HG03135 (cell line): ENCODE data around the gene EYS.
A peak's percentile ranks its signal among the peaks of the same experiment; 100 is the strongest.
"Not testable (repeated sequence)": the region's sequence is repeated elsewhere in the genome, so short reads cannot be mapped to it uniquely, and the experiment has no call there.

Source experiments
- ATAC-seq: cut with Tn5 transposase; IDR thresholded peaks from one replicate; pipeline ENCODE4 v1.9.1; 2021; ENCODE audit warnings: mild to moderate bottlenecking, moderate library complexity; ENCODE audit not compliant: unreplicated experiment

The EYS gene

GRCh38 chr6:65637289-65638046, 69.6 kb downstream of the EYS start:
- ATAC-seq = no peak

- no peak for ATAC-seq
Measured at GRCh38 chr6:65633501-65633900, 73.5 kb downstream of the EYS start.

DNA sequence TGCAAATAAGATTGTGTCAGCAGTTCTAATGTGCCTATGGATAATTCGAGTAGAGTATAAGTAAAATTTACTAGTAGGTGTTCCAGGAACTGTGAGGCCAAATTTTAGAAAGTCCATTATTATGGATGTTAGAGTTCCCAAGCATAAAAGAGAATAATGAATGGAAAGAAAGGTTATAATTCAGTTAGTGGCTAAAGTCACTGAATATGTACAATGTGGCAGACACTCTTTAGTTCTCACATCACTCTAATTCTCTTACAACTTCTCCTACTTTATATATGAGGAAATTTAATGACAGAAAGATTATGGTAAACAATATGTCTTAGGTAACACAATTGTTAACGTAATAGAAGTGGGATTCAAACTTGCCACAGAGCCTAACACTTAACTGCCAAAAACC, 75.3 kb downstream of the EYS start:
- no peak for ATAC-seq

DNA sequence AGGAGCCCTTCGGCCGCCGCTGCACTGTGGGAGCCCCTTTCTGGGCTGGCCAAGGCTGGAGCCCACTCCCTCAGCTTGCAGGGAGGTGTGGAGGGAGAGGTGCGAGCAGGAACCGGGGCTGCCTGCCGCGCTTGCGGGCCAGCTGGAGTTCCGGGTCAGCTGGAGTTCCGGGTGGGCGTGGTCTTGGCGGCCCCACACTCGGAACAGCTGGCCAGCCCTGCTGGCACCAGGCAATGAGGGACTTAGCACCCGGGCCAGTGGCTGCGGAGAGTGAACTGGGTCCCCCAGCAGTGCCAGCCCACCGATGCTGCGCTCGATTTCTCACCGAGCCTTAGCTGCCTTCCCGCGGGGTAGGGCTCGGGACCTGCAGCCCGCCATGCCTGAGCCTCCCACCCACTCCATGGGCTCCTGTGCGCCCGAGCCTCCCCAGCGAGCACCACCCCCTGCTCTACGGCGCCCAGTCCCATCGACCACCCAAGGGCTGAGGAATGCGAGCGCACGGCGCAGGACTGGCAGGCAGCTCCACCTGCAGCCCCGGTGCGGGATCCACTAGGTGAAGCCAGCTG, 79.5 kb downstream of the EYS start:
- ATAC-seq = not testable (repeated sequence)

GRCh38 chr6:65627015-65627414, 80.0 kb downstream of the EYS start:
- no peak for ATAC-seq

DNA sequence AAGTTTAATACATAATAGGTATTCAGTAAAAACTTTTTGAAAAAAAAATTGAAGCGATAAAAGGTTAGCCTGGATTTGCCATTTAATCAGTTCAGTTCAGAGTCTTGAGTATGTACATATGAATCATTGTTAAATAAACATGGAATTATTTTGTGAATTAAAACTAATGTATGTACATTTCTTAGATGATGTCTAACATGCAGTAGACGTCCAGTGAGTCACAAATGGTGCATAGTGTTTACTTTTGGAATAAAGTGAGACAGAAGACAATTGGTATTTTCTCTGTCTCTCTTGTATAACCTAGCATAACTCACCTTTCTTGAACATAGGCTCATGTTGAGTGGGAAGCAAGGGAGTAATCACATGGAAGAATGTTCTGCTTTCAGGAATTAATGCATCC, 83.5 kb downstream of the EYS start:
- ATAC-seq = no peak

DNA sequence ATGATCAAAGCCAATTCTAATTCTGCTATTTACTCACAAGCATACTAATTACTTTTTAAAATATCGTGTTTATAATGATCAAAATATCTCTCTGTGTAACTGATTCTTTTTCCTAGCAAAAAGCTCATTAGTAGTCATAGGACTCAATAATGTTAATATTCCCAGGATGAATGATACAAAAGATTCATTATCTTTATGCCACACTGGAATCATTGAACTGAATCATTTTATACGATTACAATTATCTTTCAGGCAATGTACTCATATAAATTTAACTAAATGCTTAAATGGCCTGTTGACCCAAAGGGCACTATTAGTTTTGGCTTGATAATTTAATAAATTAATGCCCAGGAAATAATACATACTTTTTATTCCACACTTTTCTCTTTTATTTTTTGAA, 96.3 kb downstream of the EYS start:
- no peak for ATAC-seq

GRCh38 chr6:65595540-65595939, 111.5 kb downstream of the EYS start:
- ATAC-seq = no peak

DNA sequence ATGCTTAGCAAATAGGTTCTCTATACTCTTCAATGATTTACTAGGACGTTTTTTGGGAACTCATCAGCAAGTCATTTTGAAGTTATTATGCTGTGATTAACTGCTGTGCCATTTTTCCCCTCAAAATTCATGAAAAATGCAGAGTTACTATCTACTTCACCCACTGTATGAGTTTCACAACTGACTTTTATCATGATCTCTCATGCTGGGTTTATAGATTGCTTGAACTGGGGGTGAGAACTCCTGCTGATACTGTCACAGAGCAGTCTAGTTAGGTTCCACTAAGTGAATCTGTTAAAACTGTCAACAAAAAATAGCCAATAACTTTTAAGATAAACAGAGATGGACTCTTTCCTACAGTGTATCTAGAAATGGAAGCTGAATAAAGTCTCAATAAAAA, 136.7 kb downstream of the EYS start:
- no peak for ATAC-seq

DNA sequence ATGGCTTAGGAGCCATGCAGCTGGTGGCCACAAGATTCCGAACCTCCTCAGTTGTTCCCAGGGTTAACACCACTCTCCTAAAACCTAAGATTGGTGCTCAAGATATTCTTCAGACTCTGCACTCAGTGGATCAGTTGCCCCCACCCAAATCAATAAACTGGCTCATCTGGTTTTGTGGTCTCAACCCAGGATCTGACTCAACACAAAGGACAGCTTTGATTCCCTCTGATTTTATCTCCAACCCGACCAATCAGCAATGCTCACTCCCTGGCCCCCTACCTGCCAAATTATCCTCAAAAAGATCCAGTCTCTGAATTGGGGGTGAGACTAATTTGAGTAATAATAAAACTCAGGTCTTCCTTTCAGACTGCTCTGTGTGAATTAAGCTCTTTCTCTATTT, 137.5 kb downstream of the EYS start:
- no peak for ATAC-seq

DNA sequence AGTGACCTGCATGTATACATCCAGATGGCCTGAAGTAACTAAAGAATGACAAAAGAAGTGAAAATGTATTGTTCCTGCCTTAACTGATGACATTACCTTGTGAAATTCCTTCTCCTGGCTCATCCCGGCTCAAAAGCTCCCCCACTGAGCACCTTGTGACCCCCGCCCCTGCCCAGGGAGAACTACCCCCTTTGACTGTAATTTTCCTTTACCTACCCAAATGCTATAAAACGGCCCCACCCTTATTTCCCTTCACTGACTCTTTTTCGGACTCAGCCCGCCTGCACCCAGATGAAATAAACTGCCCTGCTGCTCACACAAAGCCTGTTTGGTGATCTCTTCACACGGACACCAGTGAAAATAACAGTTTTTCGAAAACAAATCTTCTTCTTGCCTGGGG, 138.0 kb downstream of the EYS start:
- ATAC-seq = not testable (repeated sequence)

- no peak for ATAC-seq
Measured at GRCh38 chr6:65566117-65566516, 140.9 kb downstream of the EYS start.

GRCh38 chr6:65558071-65558470, 149.0 kb downstream of the EYS start:
- ATAC-seq = no peak

- ATAC-seq = no peak
Measured at GRCh38 chr6:65557224-65557623, 149.8 kb downstream of the EYS start.

- ATAC-seq = no peak
Measured at GRCh38 chr6:65546894-65547293, 160.1 kb downstream of the EYS start.

DNA sequence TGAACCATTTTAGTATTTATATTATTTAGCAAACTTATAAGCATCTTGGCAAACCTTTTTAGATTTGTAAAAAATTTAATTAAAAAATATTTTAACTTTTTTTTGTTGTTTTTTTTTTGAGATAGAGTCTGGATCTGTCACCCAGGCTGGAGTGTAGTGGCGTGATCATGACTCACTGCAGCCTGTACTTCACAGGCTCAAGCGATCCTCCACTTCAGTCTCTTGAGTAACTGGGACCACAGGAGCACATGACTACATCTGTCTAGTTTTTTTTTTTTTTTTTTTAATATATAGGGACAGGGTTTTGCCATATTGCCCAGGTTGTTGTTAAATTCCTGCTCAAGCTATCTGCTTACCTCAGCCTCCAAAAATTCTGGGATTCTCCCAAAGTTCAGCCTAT, 161.1 kb downstream of the EYS start:
- ATAC-seq = no peak

DNA sequence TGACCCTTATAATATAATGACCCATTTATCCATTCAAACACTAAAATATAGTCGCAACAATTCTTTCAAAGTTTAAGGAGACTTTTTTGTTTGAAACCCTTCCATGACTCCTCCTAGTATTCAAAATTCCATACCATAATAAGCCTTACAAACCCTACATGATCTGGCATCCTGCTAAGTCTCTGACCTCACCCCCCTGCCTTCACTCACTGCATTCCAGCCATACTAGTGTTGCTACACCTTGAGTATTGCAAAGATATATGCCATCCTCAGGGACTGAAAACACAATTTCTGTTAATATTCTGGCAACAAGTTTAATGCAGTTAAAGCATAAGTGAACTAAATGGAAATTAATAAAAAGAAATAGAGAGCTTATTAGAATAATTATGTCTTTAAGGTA, 168.4 kb downstream of the EYS start:
- ATAC-seq = no peak

DNA sequence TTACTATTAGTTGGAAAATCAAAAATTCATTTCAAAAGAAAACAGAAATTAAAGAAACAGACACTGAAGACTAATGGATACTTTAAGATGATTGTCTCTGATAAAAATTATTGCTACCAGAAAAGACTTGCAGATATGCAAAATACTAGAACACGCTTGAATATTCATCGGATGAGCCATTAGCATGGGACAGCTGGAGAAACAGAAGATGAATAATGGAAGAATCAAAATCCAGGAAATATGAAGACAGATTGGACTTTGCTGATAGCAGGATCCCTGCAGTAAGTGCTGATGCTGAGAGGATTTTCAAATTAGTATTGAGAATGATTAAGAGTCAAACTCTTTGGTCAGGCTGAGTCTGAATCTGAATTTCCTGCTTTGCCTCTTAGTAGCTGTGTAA, 169.4 kb downstream of the EYS start:
- ATAC-seq = no peak

- ATAC-seq = no peak
Measured at GRCh38 chr6:65531533-65531932, 175.5 kb downstream of the EYS start.

- no peak for ATAC-seq
Measured at GRCh38 chr6:65524232-65524631, 182.8 kb downstream of the EYS start.

GRCh38 chr6:65505736-65506135, 201.3 kb downstream of the EYS start:
- no peak for ATAC-seq

DNA sequence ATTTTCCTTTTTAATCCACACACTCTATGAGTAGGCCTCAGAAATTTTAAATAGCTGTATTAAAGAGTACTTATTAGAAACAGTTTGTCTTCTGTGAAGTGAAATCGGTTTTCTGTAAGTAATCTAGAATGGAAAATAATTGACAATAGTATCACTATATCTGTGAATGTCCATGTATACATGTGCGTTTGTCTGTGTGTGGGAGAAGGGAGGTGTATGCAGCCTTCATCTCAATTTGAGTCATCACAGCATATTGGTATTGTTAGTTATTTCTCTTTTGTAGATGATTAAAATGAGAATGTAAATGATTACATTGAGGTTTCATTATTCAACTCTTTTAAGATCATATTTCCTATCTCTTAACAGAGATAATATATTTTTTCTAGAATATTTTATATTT, 206.0 kb downstream of the EYS start:
- peak; percentile 78 for ATAC-seq

DNA sequence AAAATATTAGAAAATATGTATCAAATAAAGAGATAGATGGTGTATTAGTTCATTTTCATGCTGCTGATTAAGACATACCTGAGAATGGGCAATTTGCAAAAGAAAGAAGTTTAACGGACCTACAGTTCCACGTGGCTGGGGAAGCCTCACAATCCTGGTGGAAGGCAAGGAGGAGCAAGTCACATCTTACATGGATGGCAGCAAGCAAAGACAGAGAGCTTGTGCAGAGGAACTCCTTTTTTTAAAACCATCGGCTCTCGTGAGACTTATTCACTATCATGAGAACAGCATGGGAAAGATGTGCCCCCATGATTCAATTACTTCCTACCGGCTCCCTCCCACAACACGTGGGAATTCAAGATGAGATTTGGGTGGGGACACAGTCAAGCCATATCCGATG, 223.4 kb downstream of the EYS start:
- not testable (repeated sequence) for ATAC-seq
